RPMI7951 (cell line): ENCODE results near the gene ASPN. TPM values are rescaled to one million over a fixed set of nuclear protein-coding genes. Genes with fewer than 3 reads are reported as not detected.
A peak's percentile ranks its signal among the peaks of the same experiment; 100 is the strongest.

Experiments used
- DNase-seq: peaks from one replicate; pipeline ENCODE4 v3.0.0-alpha.2; 2012; ENCODE audit warnings: low read depth
- total RNA-seq: library from RNA; depleted of rRNA; stranded (reverse); fragments of >200 nt; shearing (Covaris generic); gene quantifications from 2 replicates; pipeline ENCODE4 v1.2.3, GENCODE V29; 2014

ASPN gene
- total RNA-seq, 1 experiment from 2014 or later = 0.36 TPM

DNA sequence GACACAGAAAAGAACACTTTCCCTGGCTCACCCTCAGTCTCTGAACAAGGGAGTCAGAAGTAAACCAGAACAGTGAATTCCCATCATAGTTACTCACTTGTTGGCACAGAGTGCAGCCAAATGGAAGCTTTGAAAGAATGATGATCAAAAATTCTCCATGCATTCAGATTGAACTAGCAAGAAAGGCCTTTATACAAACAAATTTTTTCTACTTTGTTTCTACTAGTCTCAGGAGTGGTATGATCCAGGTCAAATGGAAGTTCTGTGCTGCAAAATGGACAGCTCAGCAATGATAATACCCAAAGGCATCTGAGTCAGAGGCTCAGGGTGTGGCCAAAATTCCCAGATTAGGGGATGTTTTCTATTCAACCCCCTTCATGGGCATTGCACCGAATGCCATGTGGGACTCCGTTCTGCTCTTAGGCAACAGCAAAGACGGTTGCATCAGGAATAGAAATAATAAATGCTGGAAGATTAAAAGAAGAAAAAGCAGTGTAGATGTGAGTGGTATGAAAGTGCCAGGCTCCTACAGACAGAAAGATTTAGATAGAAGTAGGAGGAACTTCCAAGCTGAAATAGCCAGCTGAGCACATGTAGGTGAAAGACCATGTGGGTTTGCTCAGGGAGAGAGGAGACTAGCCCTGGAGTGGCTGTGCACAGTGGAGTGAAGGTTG is 24.0 kb upstream of the ASPN start:
- DNase-seq = peak; percentile 84

DNA sequence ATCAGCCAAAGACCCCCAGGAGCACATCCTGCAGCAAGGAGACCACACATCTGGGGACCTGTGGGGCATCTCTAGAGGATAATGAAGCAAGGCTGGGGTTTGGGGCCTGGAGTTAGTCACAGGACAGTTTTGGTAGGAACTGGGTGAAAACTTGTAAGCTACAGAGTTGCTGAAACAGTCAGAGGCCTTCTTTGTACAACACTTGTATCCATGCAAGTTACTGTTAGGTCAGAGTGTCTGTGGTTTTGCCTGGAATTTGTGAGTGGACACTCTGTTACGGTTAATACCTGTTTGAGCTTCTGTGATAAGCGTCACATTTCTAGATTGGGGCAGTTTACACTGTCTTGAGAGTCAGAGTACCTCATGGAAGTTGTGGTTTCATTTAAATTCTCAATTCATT is 22.6 kb upstream of the ASPN start:
- DNase-seq = peak; percentile 15

DNA sequence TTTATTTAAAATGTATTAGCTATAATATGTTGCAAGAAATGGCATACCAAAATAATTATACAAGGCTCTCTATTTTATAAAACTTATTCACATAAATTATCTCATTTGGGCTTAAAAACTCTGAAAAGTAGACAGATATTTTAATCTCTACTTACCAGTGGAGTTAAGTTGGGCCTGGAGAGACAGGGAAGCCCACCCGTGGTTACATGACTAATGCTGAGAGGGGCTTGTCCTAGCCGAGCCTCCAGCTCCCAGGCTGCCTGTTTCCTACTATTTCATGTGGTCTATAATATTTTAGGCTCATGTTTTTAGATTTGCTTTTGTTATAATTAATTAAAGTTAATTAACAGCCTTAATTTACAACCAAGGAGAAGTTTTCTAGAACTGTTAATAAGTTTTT is 20.9 kb upstream of the ASPN start:
- no peak for DNase-seq

DNA sequence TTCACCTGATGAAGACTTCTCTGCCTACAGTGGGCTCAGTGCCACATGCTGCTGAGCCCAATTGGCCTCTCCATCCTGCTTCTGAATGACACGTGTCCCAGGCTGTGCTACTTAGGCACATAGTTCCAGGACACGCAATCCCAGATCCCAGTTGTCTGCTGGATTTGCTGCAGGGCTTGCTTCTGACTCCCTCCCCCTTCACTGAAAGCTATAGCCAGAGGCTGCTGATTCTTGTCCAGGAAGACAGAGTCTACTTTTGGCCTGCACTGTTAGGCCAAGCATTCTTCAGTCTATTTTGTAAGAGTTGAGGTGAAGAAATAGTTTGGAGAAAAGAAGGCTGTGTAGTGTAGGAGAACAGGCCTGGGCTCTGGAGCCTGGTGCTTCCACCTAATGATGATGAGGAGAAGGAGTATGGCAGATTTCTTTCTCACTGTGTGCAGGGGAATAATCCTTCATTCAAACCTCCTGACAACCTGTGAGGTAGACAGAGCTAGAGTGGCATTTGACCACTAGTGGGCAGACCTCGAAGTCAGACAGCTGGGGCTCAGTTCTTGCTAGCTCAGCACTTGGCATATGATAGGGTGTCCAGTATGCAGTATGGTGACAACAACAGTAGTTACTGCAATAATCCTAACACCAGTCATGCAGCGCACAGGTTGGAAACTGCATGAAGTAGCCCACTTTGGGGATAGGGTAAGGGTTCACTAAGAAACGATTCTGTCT is 19.5 kb upstream of the ASPN start:
- peak; percentile 50 for DNase-seq

DNA sequence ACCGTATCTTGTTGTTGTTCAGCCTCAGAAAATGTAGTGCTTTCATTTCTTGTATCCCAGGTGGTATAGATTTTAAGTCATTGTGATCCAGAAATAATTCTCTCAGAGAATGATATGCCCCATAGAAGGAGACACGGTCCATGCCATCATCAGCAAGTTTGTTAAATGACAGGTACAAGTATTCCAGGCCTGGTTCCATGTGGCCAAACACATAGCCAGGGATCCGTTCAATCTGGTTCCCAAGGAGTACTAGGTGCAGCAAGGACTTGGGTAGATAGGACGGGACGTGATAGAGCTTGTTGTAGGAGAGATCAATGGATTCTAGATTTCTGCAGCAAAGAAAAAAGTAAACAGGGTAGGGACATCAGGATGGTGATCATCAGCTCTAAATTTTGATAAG is 18.4 kb upstream of the ASPN start:
- no peak for DNase-seq

DNA sequence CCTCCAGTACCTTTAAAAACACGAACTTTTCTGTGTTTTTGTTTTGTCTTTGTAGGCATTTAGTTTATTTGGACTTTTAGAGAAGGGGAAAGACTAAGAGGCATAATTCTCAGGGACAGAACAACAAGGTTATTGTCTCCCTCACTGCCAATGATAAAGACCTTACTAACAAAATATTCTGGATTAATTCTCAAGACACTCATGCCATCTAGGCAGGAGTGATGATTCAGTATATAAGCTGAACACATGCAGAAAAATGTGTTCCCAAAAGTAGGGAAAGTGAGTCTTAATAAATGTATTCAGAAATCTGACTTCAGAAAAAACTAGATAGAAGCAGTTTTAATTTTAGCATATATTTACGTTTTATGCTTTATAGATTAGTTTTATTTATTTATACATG is 17.4 kb upstream of the ASPN start:
- no peak for DNase-seq

DNA sequence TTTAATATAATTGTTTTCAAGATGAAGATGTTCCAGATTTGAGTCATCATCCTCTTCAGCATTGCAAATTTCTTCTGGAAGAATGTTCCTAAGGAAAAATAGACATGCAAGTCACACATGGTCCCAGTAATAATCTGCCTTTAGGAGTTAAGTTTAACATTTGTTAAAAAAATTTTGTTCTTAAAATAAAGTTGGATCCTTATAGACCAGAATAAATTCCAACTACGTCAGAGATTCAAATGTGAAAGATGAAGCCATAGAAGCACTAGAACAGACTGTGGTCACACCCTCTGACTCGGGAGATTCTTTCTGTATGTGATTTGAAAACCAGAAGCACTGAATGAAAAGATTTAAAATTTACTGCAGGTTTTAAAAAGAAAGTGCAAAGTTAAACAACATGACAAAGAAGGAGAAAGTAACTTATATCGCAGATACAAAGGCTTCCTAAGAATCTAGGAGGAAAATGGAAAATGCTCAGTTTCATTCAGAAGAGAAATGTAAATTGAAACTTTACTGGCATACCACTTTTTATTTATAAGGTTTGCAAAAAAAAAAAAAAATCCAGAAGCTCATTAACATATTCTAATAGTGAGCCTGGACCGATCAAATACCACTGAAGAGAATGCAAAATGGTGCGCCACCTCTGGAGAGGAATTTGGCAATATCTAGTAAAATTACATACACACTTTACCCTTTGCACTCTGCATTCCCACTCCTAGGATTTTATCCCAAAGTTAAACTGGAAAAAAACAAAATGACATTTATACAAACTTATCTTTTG is 14.3 kb upstream of the ASPN start:
- DNase-seq = no peak

DNA sequence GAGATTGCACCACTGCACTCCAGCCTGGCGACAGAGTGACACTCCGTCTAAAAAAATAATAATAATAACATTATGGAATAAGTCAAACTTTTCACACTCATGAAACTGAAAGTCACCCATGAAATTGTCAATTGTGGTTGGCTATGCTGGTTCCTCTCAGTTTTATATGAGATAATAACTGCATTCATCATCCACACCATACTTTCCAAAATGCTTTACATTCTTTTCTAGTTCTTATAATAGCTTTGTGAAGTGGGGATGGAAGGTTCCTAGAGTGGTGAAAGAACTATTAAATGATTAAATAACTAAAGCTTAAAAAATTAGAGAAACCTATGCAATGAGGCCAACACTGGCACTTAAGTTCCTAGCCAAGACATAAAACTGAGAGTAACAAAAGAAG is 12.6 kb upstream of the ASPN start:
- no peak for DNase-seq

DNA sequence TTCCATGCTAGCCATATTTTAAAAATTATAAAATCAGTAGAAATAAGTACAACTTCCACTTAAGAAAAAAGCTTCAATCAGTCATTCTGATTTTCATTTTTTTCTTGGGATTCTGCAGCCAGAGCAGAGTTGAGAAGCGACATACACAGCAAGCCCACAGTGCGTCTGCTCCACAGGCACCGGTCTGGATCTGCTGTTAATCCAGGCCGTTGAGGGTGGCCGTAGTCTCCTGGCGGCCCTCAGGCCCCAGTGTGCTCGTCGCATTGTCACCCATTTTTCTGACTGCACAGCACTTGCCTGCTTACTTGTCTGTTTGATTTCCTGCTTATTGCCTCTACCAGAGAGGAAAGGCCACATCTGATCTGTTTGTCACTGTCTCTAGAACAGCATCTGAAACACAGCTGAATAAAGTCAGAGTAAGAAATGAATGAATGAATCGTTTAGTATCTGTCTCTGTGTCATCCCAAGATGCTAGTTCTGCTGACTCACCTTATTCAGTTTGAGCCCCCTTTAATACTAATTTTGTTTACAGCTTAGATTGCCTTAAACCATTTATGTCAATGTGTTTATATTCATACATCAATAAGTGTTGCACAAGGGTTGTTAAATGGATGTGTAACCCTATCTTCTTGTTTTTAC is 11.6 kb upstream of the ASPN start:
- DNase-seq = no peak

DNA sequence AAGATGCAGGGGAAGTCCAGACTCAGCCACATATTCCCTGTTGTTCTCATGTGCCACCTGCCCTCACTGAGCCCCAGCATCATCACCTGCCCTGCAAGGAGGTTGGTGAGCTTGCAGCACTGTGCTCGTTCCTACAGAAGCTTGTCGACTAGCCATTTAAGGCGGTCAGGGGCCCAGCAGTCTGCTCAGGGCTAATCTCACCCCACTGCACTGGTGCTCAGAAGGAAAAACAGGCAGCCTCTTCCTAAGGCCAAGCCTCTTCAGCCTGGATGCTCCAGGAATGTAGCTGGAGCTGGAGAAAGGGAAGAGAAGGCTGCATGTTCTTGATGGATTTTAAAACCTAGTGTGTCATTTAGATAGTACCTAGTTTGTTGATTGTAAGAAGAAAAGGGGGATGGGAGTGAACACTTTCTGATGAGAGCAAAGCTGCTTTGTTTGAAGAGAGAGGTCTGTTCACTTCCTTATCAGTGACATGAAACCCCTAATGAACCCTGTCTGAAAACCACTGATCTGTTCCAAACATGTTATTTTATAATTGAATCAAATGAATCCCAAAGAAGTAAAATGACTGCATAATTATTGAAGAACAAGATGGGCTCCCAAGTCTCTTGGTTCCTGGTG is 10.6 kb upstream of the ASPN start:
- DNase-seq = no peak

DNA sequence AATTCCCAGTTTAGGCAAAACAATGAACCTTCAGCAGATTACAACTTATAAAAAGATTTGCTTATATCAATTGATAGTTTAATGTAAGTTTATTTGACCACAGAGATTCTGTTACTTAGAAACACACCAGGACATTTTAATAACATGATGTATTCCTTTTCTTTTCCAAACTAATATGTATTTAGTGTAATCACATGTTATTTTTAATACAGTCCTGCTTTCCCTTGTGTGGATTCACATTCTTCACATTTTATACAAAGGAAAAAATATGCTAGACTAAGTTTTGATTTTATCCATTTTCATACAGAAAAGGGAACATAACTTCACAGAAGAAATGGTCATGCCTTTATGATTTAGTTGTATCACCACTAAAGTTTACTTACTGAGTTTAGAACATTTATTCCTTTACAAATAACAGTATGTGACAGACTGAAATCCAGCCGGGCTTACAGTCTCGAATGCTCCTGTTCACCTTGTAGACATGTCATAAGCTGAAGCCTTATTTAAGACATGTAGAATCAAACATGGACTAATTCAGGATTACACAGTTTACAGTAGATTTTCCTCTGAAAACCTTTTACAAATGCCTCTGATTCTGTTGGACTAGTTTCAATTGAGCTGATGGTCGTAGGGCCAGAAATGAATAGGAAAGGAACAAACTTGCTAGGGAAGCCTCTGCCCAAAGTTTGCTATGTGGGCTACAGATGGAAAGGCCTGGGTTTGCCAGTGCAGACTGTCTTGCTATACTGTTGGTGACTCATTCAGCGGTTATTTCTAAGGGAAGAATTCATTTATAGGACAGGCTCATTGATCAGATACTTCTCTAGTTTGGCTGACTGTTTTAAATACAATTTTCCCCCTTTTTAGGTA is 6.6 kb upstream of the ASPN start:
- peak; percentile 51 for DNase-seq

DNA sequence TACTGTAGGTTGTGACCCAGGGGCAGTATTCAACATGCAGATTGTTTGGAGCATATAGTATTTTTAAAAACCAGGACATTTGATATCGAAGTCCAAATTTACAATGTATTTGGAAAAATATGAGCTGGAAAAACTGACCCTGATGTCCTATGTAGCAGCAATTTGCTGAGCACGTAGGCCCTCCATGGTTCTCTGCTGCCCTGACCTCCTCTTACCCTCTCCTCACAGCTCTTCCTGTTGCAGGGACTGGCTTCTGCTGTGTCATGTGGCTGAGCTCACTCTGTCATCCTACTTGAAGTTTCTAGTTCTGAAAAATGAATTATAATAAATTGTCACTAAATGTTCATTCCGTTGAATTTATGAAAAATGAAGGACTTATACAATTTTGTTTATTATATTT is 4.1 kb upstream of the ASPN start:
- DNase-seq = no peak

DNA sequence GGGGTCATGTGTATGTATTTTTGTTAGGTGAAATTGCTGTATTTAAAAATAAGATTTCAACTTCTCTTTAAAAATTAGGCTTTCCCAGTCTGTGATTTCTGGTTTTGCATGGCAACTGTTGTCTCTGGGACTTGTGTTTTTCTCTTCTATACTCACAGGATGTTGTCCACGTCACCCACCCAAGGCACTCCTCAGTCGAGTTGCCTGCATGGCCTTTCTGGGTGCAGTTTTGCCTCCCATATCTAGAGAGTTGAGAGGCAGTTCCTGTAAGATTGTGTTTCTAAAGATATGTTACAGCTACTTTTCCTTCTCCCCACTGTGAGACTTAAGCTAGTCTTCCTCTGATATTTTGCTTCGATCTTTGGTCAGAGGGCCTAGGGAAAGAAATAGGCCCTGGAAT is 2.3 kb upstream of the ASPN start:
- DNase-seq = no peak

DNA sequence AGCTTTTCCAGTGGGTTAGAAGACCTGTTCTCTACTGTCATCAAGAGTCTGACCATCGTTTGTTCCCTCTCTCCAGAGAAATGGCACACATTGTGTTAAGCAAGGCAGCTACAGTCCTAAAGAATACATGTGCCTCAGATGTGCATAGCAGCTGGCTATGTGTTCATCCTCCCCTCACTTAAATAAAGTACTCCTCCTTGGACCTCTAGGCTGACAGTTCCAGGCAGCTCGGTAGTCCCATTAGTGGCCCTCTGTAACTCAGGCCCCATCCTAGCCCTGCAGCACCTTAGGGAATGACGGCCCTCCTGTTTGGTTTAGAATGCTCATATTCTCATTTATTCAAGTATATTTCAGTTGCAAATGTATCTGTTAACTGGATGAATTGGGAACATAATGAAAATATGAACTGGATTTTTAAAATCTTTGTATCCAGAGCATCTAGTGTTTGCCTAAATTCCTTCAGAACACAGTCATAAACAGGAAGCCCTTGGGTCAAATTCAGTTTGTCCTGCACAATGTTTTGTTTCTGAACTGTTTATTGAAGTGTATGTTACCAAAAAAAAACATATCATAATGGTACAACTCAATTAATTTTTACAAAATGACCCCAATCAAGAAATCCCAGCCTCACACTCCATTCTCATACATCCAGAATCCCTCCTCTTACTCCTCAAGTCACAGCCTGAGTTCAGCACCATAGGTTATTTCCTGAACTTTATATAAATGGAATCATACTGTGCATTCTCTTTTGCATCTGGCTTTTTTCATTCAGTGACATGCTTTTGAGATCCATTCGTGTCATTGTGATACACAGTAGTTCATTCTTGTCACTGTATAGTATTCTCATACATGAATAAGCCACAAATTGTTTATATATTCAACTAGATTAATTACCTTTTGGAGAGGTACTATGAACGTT is 1.6 kb upstream of the ASPN start:
- peak; percentile 11 for DNase-seq

DNA sequence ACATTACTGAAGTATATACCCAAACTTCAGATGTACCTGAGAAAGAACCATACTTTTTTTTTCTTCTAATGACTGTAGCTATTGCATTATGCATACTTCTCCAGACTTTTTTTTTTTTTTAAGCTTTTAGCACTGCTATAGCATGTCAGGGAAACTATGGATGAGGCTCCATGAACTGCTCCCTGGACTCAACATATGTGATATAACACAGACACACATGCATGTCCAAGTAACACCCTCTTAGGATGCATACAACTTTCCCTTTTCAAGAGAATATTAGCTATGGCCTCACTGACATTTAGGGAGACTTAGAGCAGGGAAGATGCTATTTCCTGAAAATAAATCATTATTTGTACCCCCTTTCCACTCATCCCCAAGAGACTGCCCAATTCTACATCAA is 499 bp upstream of the ASPN start:
- DNase-seq = no peak

DNA sequence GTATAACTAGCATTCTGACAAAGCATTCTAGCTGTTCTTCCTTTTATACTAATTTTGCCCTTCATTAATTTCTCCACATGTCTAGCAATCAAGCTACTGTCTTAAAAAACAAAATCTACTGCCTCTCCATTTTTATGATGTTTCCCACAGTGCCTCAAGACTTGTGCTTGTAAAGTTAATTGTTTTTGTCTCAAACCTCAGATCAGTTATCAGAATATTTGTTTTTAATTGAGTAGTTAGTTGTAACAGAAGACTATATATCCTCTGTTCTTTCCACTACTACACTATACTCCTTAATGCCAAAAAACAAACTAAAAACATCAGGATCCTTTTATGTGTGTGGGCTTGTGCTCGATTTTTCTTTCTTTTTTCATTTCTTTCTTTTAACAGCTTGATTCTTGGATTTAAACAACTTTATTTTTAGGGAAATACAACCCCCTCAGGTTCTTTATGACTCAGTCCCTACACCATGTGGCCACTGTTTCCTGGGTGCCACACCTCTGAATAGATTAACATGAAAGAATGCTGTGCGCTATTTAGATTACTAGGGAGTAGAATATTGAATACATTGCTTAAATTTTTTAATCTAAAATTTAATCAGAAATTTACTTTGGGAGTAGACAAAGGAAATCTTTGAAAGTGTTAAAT is 1.2 kb downstream of the ASPN start:
- peak; percentile 47 for DNase-seq

DNA sequence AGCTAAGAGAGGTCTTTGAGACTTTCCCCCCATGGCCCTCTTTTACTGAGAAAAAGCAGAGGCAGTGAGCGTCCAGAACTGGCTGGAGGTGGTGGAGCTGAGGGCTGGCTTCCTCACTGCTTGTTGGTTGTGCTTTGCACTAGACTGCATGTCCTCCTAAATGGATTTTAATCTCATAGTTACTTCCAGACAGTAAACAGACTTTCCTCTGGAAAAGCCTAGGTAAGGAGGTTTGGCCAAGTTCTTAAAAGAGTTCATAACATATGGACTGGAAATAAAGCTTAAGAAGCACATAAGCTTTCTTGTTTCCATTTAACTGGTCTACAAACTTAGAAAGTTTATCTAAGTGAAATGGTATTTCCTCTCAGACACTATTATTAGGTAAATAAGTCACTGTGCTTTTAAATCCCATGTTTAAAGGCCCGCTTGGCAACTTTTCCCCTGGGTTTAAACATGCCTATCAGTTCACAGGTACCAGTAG is 2.0 kb downstream of the ASPN start:
- no peak for DNase-seq

DNA sequence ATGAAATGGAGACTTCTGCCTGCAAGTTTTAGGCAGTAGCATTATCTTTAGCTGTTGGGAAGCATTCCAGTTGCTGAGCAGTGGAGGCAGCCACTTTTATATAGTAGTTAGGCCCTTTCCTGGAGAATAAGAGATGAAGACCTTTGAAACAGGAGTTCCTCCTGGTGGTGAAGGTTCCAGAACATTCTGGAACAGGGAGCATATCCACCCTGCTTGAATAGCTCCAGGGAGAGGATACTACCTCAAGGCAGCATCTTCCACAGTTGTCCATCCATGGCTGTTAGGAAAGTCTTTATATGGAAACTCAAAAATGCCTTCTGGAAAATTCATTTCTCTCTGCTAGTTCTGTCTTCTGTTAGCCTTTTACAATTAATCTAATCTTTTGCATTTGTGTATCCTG is 3.0 kb downstream of the ASPN start:
- no peak for DNase-seq

DNA sequence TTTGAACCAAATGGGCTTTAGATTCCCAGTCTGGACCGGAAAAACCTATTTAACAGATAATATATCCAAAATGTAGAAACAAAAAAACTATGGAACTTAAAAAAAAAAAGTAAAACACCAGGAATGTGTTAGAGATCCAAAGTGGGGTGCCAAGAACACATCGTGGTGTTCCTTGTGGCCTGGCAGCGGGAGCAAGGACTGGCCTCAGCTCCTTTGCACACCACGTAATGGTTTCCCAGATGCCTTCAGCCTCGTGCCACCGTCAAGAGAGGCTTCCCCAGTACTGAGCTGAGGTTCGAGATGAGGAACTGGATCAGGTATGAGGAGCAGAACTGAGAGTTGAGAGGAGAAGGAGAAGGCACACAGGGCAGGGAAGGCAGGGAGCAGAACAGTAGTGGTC is 3.5 kb downstream of the ASPN start:
- no peak for DNase-seq
